TTC549 (cell line): ENCODE results near the gene TOM1L2.

Experiments used
- FAIRE-seq: peaks from 2 replicates; lab custom pipeline; 2012; peaks lifted over from hg19 to GRCh38; lab: Jason Lieb, UNC

The TOM1L2 gene

GRCh38 chr17:17804007-17804406 is 168.2 kb downstream of the TOM1L2 start:
- no peak for FAIRE-seq

- FAIRE-seq, result no peak
Measured at GRCh38 chr17:17801800-17802481, 170.3 kb downstream of the TOM1L2 start.

- FAIRE-seq, result no peak
Measured at GRCh38 chr17:17800504-17801021, 171.6 kb downstream of the TOM1L2 start.

GRCh38 chr17:17798573-17799255 is 173.5 kb downstream of the TOM1L2 start:
- no peak for FAIRE-seq

GRCh38 chr17:17798010-17798556 is 174.1 kb downstream of the TOM1L2 start:
- FAIRE-seq, result no peak

- no peak for FAIRE-seq
Measured at GRCh38 chr17:17797119-17797809, 174.9 kb downstream of the TOM1L2 start.

GRCh38 chr17:17796787-17797061 is 175.5 kb downstream of the TOM1L2 start:
- FAIRE-seq, result no peak

GRCh38 chr17:17795946-17796786 is 176.0 kb downstream of the TOM1L2 start:
- FAIRE-seq, result no peak

GRCh38 chr17:17795296-17795695 is 176.9 kb downstream of the TOM1L2 start:
- FAIRE-seq, result no peak

- FAIRE-seq, result no peak
Measured at GRCh38 chr17:17794382-17794781, 177.8 kb downstream of the TOM1L2 start.
